Kidney (tissue), 14 donors: ENCODE data around the gene CAMSAP2. TPM values are rescaled to one million over a fixed set of nuclear protein-coding genes. Genes with fewer than 3 reads are reported as not detected.

Source experiments
- DNase-seq, 5 donors: peaks; one replicate each; pipeline ENCODE4 v3.0.0-alpha.2; 2013 to 2020
- FAIRE-seq: peaks from 2 replicates; lab custom pipeline; 2012; peaks lifted over from hg19 to GRCh38; lab: Jason Lieb, UNC
- H3K27ac ChIP-seq, 2 donors: one replicate each; pipeline ENCODE4 v1.7.0; 2013; ENCODE audit warnings: low read depth in 2 of 2, low read length in 2 of 2, inconsistent platforms in 1 of 2
- H3K27me3 ChIP-seq: one replicate; pipeline ENCODE4 v1.7.1; 2013; ENCODE audit warnings: low read length, inconsistent platforms; ENCODE audit not compliant: control insufficient read depth, insufficient read depth
- H3K36me3 ChIP-seq, 3 donors: one replicate each; pipeline versions ENCODE4 v1.7.0 to v1.7.1; 2013; ENCODE audit warnings: low read length in 3 of 3, control low read depth in 1 of 3, inconsistent platforms in 1 of 3; ENCODE audit not compliant: insufficient read depth in 3 of 3, control insufficient read depth in 2 of 3
- H3K4me1 ChIP-seq, 3 donors: one replicate each; pipeline versions ENCODE4 v1.7.0 to v1.7.1; 2013; ENCODE audit warnings: low read length in 3 of 3, inconsistent platforms in 1 of 3, low read depth in 1 of 3; ENCODE audit not compliant: control insufficient read depth in 2 of 3, insufficient read depth in 2 of 3
- H3K4me3 ChIP-seq, 3 donors: one replicate each; pipeline versions ENCODE4 v1.7.0 to v1.8.1; 2013; ENCODE audit warnings: low read length in 3 of 3, control low read depth in 1 of 3, inconsistent platforms in 1 of 3
- H3K9ac ChIP-seq, 3 donors: one replicate each; pipeline versions ENCODE4 v1.7.0 to v1.7.1; 2013; ENCODE audit warnings: low read length in 3 of 3, control low read depth in 1 of 3, inconsistent platforms in 1 of 3
- H3K9me3 ChIP-seq, 3 donors: one replicate each; pipeline versions ENCODE4 v1.7.0 to v1.7.1; 2013; ENCODE audit warnings: low read length in 3 of 3, control low read depth in 1 of 3, inconsistent platforms in 1 of 3; ENCODE audit not compliant: control insufficient read depth in 2 of 3, insufficient read depth in 1 of 3
- intact Hi-C: fragments of 100-400 bp; cut with DNase I; formaldehyde crosslinking; loops from one replicate; pipeline ENCODE4 v1.11.1; 2022
- polyA plus RNA-seq: library from polyadenylated mRNA; stranded (reverse); fragments of 350-450 nt; fragmentation: Illumina TruSeq; extraction: RNeasy Lipid Tissue Mini Kit (QIAGEN cat#74804); gene quantifications from one replicate; pipeline ENCODE4 v1.2.3, GENCODE V29; 2014; ENCODE audit warnings: low read depth, low replicate concordance; ENCODE audit not compliant: insufficient read depth
- total RNA-seq: library from RNA; stranded (reverse); fragmentation: NEBNext Ultra II Directional; extraction: Animal tissue kit (Norgen Biotek cat#: 25700); gene quantifications from one replicate; pipeline ENCODE4 v1.2.1, GENCODE V29; 2021
- TF ChIP-seq, protein P1 (sequence below): IDR thresholded peaks from 3 replicates; pipeline ENCODE4 v1.5.1; 2012; ENCODE audit warnings: mild to moderate bottlenecking, moderate library complexity, borderline replicate concordance; ENCODE audit not compliant: insufficient read depth; ENCODE audit errors: extremely low read depth
- donor health status: control.
- donor health status: control.
- donor health status: control.
- donor health status: control.
- donor health status: control.
- donor health status: DM: yes; HTN: yes; CAD: no.
- donor health status: Normal renal cell carcinoma (clear cell type).

CAMSAP2 gene
- total and polyA plus RNA-seq, 2 donors from 2014 or later, result 7.5 to 30.3 TPM

DNA sequence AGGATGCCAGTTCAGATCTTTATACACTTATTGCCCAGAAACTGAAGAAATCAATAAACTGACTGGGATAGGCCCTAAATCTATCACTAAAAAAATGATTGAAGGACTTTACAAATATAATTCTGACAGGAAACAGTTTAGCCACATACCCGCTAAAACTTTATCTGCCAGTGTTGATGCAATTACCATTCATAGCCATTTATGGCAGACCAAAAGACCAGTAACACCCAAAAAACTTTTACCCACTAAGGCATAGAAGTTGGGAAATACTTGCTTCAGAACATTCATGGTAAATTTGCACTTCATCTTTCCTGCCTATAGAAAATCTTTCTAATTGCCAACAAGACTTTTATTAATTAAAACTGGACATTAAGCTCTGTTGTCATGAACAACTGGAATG, 119.1 kb downstream of the CAMSAP2 start:
- H3K4me1 ChIP-seq, result no peaks in the 10 kb centered on the region
- no peaks in the 10 kb centered on the region for H3K27me3 ChIP-seq
- FAIRE-seq (no peak), DNase-seq (no peak)
- intact Hi-C loops, result no loop called here
- H3K27ac ChIP-seq, result no peak overlapping the region
- H3K4me3 ChIP-seq, result no peak overlapping the region
- no peak overlapping the region for H3K9ac ChIP-seq
- no peaks in the 10 kb centered on the region for H3K9me3 ChIP-seq
- peaks cover 3 to 15% (median 13%) of the 10 kb centered on the region in 3 donors for H3K36me3 ChIP-seq
- TF ChIP-seq, protein P1, sequence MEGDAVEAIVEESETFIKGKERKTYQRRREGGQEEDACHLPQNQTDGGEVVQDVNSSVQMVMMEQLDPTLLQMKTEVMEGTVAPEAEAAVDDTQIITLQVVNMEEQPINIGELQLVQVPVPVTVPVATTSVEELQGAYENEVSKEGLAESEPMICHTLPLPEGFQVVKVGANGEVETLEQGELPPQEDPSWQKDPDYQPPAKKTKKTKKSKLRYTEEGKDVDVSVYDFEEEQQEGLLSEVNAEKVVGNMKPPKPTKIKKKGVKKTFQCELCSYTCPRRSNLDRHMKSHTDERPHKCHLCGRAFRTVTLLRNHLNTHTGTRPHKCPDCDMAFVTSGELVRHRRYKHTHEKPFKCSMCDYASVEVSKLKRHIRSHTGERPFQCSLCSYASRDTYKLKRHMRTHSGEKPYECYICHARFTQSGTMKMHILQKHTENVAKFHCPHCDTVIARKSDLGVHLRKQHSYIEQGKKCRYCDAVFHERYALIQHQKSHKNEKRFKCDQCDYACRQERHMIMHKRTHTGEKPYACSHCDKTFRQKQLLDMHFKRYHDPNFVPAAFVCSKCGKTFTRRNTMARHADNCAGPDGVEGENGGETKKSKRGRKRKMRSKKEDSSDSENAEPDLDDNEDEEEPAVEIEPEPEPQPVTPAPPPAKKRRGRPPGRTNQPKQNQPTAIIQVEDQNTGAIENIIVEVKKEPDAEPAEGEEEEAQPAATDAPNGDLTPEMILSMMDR, result no peak

DNA sequence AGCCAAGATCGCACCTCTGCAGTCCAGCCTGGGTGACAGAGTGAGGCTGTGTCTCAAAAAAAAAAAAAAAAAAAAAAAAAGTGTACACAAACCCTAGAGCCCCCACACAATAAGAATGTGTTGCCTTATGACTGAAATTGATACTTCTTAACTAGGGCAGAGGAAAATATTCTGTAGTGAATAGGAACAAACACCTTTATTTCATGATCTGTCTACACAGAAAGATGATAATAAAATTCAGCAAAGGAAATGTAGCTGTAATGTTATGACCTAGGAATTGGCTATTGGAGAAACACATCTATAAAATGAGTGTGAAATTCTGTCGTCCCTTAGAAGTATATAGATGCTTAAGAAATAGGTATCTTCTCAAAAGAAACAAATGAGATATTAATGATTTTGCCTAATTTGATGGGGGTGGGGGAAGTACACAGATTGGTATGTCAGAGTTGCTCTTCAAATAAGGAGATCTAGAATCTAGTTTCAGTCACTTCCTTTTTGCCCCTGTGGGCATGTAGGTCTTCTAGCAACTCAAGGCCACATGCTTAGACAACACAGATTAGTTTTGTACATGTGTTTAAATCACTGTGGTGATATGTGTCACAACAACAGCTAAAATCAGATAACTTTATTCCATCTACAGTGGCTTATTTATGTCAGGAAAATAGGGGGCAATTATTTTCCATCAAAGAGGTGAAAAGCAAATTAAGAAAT, 123.4 kb downstream of the CAMSAP2 start:
- H3K9me3 ChIP-seq, result no peaks in the 10 kb centered on the region
- no peaks in the 10 kb centered on the region for H3K27me3 ChIP-seq
- H3K36me3 ChIP-seq, result peaks cover 0 to 4% (median 2%) of the 10 kb centered on the region in 3 donors
- no peak overlapping the region for H3K4me3 ChIP-seq
- TF ChIP-seq, protein P1, result no peak
- no peak for DNase-seq
- no peak for FAIRE-seq
- H3K27ac ChIP-seq, result no peak overlapping the region
- no peak overlapping the region for H3K9ac ChIP-seq
- intact Hi-C loops, result no loop called here
- no peaks in the 10 kb centered on the region for H3K4me1 ChIP-seq

DNA sequence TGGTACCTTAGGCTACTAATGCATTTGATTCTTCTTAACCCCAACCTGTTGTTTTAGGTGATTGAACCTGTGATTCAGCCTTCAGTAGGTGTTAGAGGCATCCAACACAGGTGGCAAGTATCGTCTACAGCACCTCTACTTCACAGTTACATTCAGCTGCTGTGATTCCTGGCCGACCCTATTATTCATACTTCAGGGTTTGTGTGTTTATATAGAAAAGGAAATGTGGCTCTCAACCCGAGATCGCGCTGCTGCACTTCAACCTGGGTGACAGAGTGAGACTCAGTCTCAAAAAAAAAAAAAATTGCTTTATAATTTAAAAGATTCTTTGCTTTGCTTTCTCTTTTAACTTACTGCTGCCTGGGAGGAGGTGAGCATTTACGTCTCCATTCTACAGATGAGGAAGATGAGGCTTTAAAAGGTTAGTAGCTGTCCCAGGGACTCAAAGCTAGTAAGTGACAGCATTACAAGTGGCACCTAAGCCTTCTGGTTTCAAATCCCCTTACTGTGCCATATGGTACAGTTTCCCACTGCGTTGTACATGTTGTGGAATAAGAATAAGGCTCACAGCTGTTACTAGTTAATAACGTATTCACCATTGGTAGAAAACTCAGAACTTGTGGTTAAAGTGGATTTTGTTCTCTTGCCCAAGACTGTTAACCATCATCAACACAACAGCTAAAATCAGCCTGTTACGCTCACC, 124.2 kb downstream of the CAMSAP2 start:
- Histone ChIP-seq H3K27me3 (no peaks in the 10 kb centered on the region), H3K9ac (no peak overlapping the region), H3K4me3 (no peak overlapping the region), H3K36me3 (peaks cover 0 to 4% (median 2%) of the 10 kb centered on the region in 3 donors), H3K4me1 (no peaks in the 10 kb centered on the region), H3K9me3 (no peaks in the 10 kb centered on the region), H3K27ac (no peak overlapping the region)
- intact Hi-C loops, result no loop called here
- DNase-seq (no peak), FAIRE-seq (no peak)
- TF ChIP-seq, protein P1, result no peak
